Activated CD8-positive, alpha-beta memory T cell treated with anti-CD3 and anti-CD28 coated beads for 4 hours (primary cell): ENCODE measurements around the gene SLCO4A1.

Source experiments
- DNase-seq, 2 donors: peaks; one replicate each; pipeline ENCODE4 v3.0.0-alpha.2; 2020; ENCODE audit warnings: low read depth in 2 of 2

SLCO4A1 gene

GRCh38 chr20:62642051-62642665 lies at the start of gene SLCO4A1:
Gene SLCO4A1 (plus strand): TSS chr20:62642503. CDS start chr20:62656455, 13,952 bp downstream.
- DNase-seq: peak; percentile 75

GRCh38 chr20:62592506-62593177 lies 49.7 kb upstream of the SLCO4A1 start:
- no peak for DNase-seq

GRCh38 chr20:62593616-62594015 lies 48.7 kb upstream of the SLCO4A1 start:
- DNase-seq: no peak

- no peak for DNase-seq
Measured at GRCh38 chr20:62595069-62595468, 47.2 kb upstream of the SLCO4A1 start.

GRCh38 chr20:62595491-62595890 lies 46.8 kb upstream of the SLCO4A1 start:
- DNase-seq: no peak

- DNase-seq: no peak
Measured at GRCh38 chr20:62596486-62596885, 45.8 kb upstream of the SLCO4A1 start.

GRCh38 chr20:62596921-62597320 lies 45.4 kb upstream of the SLCO4A1 start:
- DNase-seq: no peak

GRCh38 chr20:62597416-62598115 lies 44.7 kb upstream of the SLCO4A1 start:
- DNase-seq: no peak

GRCh38 chr20:62598761-62599194 lies 43.5 kb upstream of the SLCO4A1 start:
- no peak for DNase-seq

GRCh38 chr20:62599216-62600110 lies 42.8 kb upstream of the SLCO4A1 start:
- DNase-seq: no peak

- DNase-seq: no peak
Measured at GRCh38 chr20:62601172-62601571, 41.1 kb upstream of the SLCO4A1 start.

- DNase-seq: no peak
Measured at GRCh38 chr20:62601714-62602113, 40.6 kb upstream of the SLCO4A1 start.

- no peak for DNase-seq
Measured at GRCh38 chr20:62602550-62602949, 39.8 kb upstream of the SLCO4A1 start.

GRCh38 chr20:62603021-62603906 lies 39.0 kb upstream of the SLCO4A1 start:
- no peak for DNase-seq

GRCh38 chr20:62603907-62604785 lies 38.2 kb upstream of the SLCO4A1 start:
- no peak for DNase-seq

- no peak for DNase-seq
Measured at GRCh38 chr20:62604796-62605195, 37.5 kb upstream of the SLCO4A1 start.

GRCh38 chr20:62605236-62605943 lies 36.9 kb upstream of the SLCO4A1 start:
- DNase-seq: no peak

GRCh38 chr20:62606016-62606415 lies 36.3 kb upstream of the SLCO4A1 start:
- no peak for DNase-seq

- DNase-seq: no peak
Measured at GRCh38 chr20:62606551-62607201, 35.6 kb upstream of the SLCO4A1 start.
